HG02981 (cell line): ENCODE measurements around the gene MYCBPAP.

Source experiments
- ATAC-seq: cut with Tn5 transposase; IDR thresholded peaks from one replicate; pipeline ENCODE4 v1.9.1; 2021; ENCODE audit warnings: mild to moderate bottlenecking, moderate library complexity; ENCODE audit not compliant: unreplicated experiment

The MYCBPAP gene

GRCh38 chr17:50569592-50569991, 61.4 kb downstream of the MYCBPAP start:
- ATAC-seq: no peak

- no peak for ATAC-seq
Measured at GRCh38 chr17:50570032-50570431, 61.8 kb downstream of the MYCBPAP start.

GRCh38 chr17:50570528-50570927, 62.3 kb downstream of the MYCBPAP start:
- no peak for ATAC-seq

DNA sequence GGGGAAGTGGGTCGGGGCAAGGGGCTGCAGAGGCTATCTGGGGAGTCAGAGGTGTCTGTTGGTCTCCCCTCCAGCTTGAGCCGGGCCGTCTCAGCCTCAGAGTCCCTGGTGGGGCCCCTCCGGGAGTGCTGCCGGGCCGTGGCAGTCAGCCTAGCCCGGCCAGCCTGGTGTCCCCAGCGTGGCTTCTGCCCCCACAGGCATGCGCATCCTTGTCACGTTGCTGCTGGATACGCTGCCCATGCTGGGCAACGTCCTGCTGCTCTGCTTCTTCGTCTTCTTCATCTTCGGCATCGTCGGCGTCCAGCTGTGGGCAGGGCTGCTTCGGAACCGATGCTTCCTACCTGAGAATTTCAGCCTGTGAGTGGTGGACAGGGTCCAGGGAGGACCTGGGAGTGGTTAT, 63.4 kb downstream of the MYCBPAP start:
- ATAC-seq: no peak

DNA sequence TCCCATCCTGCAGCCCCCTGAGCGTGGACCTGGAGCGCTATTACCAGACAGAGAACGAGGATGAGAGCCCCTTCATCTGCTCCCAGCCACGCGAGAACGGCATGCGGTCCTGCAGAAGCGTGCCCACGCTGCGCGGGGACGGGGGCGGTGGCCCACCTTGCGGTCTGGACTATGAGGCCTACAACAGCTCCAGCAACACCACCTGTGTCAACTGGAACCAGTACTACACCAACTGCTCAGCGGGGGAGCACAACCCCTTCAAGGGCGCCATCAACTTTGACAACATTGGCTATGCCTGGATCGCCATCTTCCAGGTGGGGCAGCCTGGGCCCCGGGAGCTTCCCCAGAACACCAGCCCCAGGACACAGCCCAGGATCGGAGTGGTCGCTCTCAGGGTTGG, 64.3 kb downstream of the MYCBPAP start:
- no peak for ATAC-seq

DNA sequence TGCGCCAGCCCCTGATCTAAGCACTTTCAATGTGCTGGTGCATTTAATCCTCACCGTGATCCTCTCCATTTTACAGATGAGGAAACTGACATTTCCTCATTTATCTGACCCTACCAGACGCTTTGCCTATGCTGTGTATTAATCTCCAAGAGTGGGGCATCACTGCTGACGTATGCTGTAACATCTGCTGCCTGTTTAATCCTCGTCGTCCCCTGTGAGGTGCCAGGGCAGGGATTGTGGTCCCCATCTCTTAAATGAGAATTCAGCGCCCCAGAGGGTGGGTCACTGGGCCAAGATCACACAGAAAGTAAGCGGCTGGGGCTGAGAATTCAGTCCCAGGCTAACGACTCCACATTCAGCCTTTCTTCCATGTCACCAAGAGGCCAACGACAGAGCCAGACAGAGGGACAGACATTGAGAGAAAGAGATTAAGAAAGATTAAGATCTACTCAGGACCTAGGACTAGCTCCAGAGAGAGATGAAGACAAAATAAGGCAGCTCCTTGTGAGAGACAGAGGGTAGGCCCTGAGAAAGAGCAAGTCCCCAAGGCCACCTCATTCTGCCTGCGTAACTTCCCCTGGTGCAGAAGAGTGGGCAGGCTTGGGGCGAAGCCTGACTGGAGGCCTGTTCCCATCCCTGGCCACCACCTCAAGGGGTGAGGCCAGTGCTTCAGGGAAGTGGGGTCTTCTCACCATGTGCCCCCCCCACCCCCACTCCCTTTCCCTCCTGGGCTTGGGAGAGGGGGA, 65.8 kb downstream of the MYCBPAP start:
- ATAC-seq: no peak

- no peak for ATAC-seq
Measured at GRCh38 chr17:50575581-50576210, 67.5 kb downstream of the MYCBPAP start.

DNA sequence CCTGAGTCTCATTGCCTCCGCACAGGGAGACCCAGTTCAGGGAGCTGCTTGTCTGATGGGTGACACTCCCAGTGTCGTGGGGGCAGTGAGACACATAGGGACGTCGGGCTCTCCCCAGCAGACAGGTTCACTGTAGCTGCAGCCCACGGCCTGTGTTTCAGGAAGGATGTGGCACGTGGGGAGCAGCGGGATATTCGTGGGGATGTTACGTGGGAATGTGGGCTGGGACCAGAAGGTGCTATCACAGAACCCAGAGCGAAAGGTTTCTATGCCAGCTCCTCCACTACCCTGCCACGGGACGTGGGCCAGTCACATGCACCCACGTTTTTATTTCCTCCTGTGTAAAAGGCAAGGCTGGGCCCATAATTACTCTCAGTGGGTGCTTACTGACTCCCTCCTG, 68.6 kb downstream of the MYCBPAP start:
- no peak for ATAC-seq

DNA sequence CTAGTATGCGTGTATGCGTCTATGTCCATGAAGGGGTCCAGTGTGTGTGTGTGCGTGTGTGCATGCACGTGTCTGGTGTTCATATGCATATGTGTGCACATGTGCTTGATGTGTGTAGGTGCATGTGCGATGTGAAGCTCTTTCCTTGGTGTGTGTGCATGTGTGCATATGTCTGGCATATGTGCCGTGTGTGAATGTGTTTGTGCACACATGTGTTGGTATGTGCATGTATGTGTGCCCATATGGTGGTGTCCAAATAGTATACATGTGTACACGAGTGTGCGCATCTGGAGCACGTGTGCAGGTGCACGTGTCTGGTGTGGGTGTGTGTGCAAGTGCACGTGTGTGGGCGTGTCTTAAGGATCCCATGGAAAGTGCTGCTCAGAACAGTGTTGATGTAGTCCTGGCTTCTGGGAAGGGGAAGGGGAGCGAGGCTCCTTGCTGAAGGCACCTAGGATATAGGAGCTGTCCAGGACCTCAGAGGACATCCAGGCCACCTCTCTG, 69.3 kb downstream of the MYCBPAP start:
- ATAC-seq: no peak

DNA sequence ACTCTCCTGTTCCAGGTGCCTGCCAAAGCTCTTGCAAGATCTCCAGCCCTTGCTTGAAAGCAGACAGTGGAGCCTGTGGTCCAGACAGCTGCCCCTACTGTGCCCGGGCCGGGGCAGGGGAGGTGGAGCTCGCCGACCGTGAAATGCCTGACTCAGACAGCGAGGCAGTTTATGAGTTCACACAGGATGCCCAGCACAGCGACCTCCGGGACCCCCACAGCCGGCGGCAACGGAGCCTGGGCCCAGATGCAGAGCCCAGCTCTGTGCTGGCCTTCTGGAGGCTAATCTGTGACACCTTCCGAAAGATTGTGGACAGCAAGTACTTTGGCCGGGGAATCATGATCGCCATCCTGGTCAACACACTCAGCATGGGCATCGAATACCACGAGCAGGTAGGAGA, 69.9 kb downstream of the MYCBPAP start:
- ATAC-seq: no peak

- no peak for ATAC-seq
Measured at GRCh38 chr17:50579399-50579798, 71.2 kb downstream of the MYCBPAP start.

DNA sequence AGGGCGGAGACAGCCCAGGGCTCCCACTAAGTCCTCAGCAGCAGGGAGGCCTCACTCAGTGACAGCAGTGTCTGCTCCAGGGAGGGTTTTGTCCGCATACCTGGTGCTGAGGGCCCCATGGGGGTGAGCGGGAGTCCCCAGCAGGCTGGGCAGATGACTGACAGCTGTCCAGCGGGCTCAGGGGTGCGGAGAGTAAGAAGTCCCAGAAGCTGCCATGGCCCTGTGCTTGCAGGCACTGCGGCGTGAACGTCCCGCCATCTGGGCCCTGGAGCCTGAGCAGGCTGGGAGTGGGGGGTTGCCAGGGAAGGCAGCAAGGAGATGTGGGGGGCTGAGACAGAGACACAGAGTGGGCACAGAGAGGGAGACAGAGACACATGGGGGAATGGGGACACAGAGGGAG, 72.4 kb downstream of the MYCBPAP start:
- ATAC-seq: no peak
